Measurements from ENCODE around the gene SCRN1.
"Not testable (repeated sequence)": the region's sequence is repeated elsewhere in the genome, so short reads cannot be mapped to it uniquely, and the experiment has no call there.

Gene SCRN1

DNA sequence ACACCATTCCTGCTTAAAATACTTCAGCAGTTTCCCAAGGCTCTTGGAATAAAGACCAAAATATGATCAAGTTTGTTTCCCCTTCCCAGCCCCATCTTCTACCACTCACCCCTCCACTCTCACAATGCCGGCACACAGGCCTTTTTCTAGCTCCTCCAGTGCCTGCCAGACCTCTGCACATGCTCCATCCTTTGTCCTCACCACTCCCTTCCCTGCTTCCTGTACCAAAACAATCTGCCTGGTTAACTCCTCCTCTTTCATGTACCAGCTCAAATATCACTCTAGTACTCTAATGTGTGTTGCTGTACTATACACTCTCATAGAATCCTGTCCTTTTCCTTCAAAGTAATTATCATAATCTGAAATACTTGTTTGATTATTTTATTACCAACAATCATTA, 19.4 kb downstream of the SCRN1 start:
- H3K9me3 Mint-ChIP-seq: no peaks in the 10 kb centered on the region
- no peak overlapping the region for H3K27ac Mint-ChIP-seq
- DNase-seq (no peak), ATAC-seq (replicated peaks) (no peak)
- H3K27me3 Mint-ChIP-seq: no peaks in the 10 kb centered on the region
- no peak overlapping the region for H3K4me3 Mint-ChIP-seq
- H3K4me1 Mint-ChIP-seq: peaks cover 0 to 8% of the 10 kb centered on the region in 2 donors
- peaks cover 4 to 6% of the 10 kb centered on the region in 2 donors for H3K36me3 Mint-ChIP-seq

DNA sequence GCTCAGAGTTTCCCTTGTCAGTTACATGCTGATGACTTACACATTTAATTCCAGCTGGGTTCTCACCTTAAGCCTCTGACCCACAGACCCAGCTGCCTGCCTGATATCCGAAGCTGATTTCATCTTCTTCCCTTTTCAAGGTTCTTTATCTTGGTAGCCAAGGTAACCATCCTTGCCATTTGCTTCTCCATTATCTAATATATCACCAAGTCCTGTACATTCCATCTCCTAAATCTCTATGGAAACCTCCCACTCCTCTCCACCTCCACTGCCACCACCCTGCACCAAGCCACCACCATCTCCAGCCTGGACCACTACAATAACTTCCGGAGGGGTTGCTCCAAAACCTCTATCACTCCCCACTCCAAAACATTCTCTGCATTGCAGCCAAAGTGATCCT, 19.9 kb downstream of the SCRN1 start:
- H3K27ac Mint-ChIP-seq: no peak overlapping the region
- H3K27me3 Mint-ChIP-seq: no peaks in the 10 kb centered on the region
- H3K36me3 Mint-ChIP-seq: peaks cover 4 to 6% of the 10 kb centered on the region in 2 donors
- no peak for DNase-seq
- no peak for ATAC-seq (replicated peaks)
- H3K4me1 Mint-ChIP-seq: peaks cover 0 to 7% of the 10 kb centered on the region in 2 donors
- no peaks in the 10 kb centered on the region for H3K9me3 Mint-ChIP-seq
- H3K4me3 Mint-ChIP-seq: no peak overlapping the region

DNA sequence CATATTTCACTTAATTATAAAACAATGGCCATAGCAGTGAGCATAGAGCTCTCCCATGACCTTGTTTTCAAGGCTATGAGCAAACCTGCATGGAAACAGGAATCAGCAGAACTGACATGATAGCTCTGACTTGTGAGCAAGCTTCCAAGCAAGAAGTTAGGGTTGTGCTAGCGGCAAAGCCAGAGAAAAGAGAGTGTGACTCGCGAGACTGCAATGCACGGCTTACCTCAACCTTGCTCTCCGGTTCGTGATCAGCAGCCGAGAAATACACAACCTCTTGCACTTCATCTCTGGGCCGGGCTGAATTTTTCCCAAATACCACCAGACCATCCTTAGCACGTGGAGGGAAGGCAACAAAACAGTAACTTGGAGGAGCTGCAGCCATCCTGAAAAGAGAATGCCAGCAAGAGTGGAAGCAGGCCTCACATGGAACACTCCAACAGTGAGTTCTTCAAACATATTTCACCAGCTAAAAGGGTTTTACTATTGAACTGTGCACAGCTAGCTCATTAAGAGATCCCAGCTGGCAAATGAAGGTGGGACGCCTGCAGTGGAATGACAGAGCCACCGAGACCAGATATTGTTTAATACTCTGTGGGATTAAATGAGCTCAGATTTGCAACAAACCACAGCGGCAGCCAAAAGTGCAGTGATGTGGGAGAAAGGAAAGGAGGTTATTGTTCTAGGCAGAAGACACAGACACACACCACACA, 20.8 kb downstream of the SCRN1 start:
- Mint-ChIP-seq H3K27me3 (no peaks in the 10 kb centered on the region), H3K36me3 (peaks cover 4 to 6% of the 10 kb centered on the region in 2 donors), H3K9me3 (no peaks in the 10 kb centered on the region), H3K4me1 (peaks cover 0 to 7% of the 10 kb centered on the region in 2 donors), H3K4me3 (no peak overlapping the region), H3K27ac (no peak overlapping the region)
- ATAC-seq (replicated peaks) (no peak), DNase-seq (no peak)

DNA sequence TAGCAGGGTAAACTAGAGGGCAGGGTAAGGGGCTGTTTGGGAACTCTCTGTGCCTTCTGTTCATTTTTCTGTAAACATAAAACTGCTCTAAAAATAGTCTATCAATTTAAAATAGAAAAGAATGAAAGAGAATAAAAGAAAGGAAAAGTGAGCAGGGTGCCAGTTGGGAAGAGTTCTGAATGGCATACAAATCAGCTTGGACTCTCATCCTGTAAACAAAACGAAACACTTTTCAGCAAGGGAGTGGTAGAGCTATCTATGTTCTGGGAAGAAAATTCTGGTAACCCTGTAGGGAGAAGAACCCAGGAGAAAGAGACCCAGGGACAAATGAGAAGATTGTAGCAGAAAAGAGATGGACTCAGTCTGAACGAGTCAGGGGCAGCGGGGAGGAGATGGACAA, 24.6 kb downstream of the SCRN1 start:
- Mint-ChIP-seq H3K27ac (no peak overlapping the region), H3K4me3 (no peak overlapping the region), H3K9me3 (no peaks in the 10 kb centered on the region), H3K4me1 (peaks cover 0 to 5% of the 10 kb centered on the region in 2 donors), H3K27me3 (no peaks in the 10 kb centered on the region), H3K36me3 (peaks cover 6 to 15% of the 10 kb centered on the region in 2 donors)
- ATAC-seq (replicated peaks): no peak
- no peak for DNase-seq

DNA sequence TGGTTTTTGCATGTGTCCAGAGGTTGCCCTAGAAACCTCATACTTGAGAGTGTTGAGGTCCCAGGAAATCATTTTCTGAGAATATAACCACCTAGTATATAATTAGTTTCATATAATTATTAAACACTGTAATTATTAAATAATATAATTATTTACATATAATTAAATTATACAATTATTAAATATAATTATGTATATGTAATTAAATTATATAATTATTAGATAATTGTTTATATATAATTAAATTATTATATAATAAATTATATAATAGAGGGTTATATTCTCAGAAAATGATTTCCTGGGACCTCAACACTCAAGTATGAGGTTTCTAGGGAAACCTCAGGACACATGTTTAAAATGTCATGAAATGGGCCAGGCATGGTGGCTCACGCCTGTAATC, 27.6 kb downstream of the SCRN1 start:
- no peak for ATAC-seq (replicated peaks)
- peaks cover 3 to 9% of the 10 kb centered on the region in 2 donors for H3K36me3 Mint-ChIP-seq
- H3K9me3 Mint-ChIP-seq: no peaks in the 10 kb centered on the region
- no peaks in the 10 kb centered on the region for H3K27me3 Mint-ChIP-seq
- peaks cover 0 to 5% of the 10 kb centered on the region in 2 donors for H3K4me1 Mint-ChIP-seq
- no peak for DNase-seq
- no peak overlapping the region for H3K27ac Mint-ChIP-seq
- H3K4me3 Mint-ChIP-seq: no peak overlapping the region

DNA sequence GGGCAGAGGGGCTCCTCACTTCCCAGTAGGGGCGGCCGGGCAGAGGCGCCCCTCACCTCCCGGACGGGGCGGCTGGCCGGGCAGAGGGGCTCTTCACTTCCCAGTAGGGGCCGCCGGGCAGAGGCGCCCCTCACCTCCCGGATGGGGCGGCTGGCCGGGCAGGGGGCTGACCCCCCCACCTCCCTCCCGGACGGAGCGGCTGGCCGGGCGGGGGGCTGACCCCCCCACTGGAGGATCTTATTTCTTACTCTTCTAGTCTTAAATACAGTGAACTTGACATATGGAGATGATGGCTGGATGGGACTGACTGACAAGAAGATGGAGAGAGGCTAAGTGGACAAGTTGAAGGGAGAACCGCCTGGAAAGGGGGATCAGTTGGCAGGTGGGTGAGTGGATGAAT, 28.0 kb downstream of the SCRN1 start:
- not testable (repeated sequence) for ATAC-seq (replicated peaks); H3K9me3 Mint-ChIP-seq; H3K27ac Mint-ChIP-seq; H3K27me3 Mint-ChIP-seq; H3K4me3 Mint-ChIP-seq; H3K4me1 Mint-ChIP-seq; H3K36me3 Mint-ChIP-seq; DNase-seq

DNA sequence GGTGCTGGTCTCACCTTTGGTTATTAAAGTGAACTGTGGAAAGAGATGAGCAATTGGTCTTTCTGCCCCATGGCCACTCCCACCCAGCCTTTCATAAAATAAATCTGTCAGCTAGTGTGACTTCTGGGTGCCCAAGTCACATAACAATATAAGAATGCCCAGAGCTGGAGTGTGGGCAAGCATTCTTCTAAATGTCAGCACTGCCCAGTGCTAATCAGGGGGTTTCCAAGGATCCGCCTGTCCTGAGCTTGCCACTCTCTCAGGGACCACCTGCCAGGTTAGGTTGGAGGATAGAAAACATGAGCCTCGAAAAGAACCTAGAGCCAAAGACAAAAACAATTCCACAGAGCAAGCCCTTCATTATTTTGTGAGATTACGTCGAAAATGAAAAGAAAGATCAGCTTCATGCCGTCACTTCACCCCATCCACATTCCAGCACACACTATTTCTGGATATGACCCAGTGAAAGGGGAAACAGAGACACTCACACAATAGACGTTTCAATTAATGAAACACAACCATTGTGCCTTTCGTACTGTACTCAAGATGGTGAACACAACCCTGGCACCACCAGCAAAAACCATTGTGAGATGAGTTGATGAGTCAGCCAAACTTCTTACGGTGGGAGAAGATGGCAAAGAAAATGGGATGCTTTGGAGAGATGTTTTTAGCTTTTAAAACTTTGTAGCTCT, 30.8 kb downstream of the SCRN1 start:
- H3K4me1 Mint-ChIP-seq: peaks cover 10 to 11% of the 10 kb centered on the region in 2 donors
- no peak overlapping the region for H3K4me3 Mint-ChIP-seq
- ATAC-seq (replicated peaks) (no peak), DNase-seq (no peak)
- no peak overlapping the region for H3K27ac Mint-ChIP-seq
- H3K27me3 Mint-ChIP-seq: no peaks in the 10 kb centered on the region
- peaks cover 5 to 13% of the 10 kb centered on the region in 2 donors for H3K36me3 Mint-ChIP-seq
- H3K9me3 Mint-ChIP-seq: no peaks in the 10 kb centered on the region

DNA sequence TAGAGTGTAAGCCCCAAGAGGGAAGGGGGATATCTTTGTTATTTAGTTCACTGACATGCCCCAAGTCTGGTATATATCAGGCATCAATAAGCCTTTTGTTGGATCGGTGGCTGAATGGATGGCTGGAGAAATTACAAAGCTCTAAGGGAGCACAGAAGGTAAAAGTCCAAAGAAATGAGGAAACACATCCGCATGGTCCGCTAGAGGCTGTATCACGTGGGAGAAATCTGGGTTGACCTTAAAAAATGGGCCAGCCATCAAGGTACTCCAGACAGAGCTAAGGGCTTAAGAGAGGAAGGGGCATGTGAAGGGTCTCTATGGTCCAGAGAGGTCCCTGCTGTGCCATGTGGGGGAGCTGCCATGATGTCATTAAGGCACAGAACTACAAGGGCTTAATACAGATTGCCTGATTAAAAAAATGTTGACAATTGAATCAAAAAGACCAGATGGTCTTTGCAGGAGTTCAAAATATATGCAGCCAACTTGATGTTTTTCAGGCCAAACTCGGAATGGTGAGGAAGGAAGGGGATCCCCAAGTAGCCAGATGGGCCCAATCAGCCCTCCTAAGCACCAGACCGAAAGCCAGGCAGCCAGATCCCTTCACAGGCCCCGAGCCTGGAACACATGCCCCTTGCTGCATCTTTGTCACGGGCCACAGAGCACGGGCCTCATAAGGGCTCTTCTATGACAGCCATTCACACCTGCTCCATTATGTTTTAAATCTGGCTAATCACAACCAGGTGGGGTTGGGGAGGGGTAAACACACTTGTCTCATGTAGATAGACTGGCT, 31.9 kb downstream of the SCRN1 start:
- no peak overlapping the region for H3K4me3 Mint-ChIP-seq
- no peak for ATAC-seq (replicated peaks)
- no peaks in the 10 kb centered on the region for H3K9me3 Mint-ChIP-seq
- no peaks in the 10 kb centered on the region for H3K27me3 Mint-ChIP-seq
- H3K27ac Mint-ChIP-seq: peak overlapping the region; percentile 14
- H3K36me3 Mint-ChIP-seq: peaks cover 5 to 14% of the 10 kb centered on the region in 2 donors
- DNase-seq: no peak
- peaks cover 10 to 11% of the 10 kb centered on the region in 2 donors for H3K4me1 Mint-ChIP-seq

DNA sequence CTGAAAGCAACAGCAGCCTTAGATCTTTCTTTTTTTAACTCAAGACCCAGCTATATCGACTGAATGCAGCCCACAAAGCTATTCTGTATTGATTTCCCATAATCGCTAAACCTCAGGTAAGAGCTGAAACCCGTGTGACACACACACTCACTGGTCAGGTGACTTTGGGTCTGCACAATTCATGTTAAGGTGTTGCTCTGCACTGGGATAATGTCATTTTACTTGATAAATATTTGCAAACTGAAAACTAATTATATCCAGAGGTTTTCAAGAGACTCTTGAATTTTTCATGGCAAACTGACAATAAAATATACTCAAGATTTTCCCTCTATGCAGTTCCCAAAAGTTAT, 33.1 kb downstream of the SCRN1 start:
- ATAC-seq (replicated peaks) (no peak), DNase-seq (no peak)
- peaks cover 10 to 19% of the 10 kb centered on the region in 2 donors for H3K36me3 Mint-ChIP-seq
- H3K9me3 Mint-ChIP-seq: no peaks in the 10 kb centered on the region
- H3K4me3 Mint-ChIP-seq: no peak overlapping the region
- peaks cover 10 to 11% of the 10 kb centered on the region in 2 donors for H3K4me1 Mint-ChIP-seq
- no peaks in the 10 kb centered on the region for H3K27me3 Mint-ChIP-seq
- no peak overlapping the region for H3K27ac Mint-ChIP-seq

DNA sequence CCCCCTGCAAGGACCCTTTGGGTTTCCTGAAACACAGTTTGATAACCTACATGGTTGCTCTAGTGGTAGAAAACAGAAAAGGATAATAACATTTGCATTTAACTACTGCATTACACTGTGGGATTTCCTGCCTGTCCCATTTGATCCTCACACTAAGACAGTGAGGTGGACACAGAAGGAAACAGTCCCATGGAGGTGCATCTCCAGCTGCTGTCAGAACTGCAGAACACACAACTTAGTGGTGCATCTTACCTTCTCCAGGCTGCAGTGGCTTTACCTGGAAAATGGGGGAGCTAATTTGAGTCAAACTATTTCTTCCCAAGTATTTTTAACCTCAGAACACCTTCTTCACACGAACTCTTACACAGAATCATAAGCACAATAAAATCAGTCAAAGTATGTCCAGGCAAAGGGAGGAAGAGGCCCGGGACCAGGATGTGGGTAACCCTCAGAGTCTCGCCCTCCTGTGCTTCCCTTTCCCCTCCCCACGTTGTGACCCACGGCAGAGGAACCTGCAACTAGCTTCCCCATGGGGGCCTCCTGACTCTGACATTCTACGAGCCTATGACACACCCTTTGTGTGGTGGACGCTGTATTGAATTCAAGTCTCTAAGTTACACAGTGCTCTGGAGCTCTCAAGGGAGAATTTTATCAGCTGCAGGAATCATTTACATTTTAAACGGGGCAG, 33.7 kb downstream of the SCRN1 start:
- peaks cover 10 to 11% of the 10 kb centered on the region in 2 donors for H3K4me1 Mint-ChIP-seq
- peak; percentile 85 to 92 for ATAC-seq (replicated peaks)
- H3K4me3 Mint-ChIP-seq: peak overlapping the region in 1 of 2 donors; percentile 3

DNA sequence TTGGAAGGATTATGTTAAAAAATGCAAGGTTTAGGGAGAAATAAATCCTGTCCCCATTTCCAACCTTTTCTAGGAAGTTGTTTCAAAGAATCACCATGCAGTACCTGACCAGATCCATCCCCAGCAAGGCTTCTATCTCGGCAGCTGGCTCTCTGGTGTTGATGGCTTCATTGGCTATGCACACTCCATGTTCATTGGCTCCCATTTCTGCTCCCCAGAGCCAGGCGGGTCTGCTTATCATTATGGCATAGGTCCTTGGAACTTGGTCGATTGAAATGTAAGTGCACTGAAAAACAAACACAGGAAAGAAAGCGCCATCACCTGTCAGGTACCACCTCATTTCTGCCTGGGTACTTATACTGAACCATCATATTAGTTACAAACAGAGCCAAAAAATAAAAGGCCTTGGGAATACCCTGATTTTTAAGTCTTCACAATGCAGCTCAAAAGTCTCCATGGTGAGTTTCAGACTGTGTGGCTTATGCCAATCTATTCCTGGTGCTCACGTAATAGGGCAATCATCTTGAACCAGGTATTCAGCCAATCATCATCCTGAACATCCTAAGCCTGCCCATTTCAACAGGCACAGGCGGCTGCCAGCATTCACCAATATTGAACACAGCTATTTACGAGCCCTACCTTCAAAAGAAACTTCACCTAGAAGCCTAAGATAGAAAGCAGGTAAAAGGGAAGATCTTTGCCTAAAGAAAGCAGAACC, 34.4 kb downstream of the SCRN1 start:
- H3K27ac Mint-ChIP-seq: no peak overlapping the region
- peaks cover 18 to 30% of the 10 kb centered on the region in 2 donors for H3K36me3 Mint-ChIP-seq
- no peak for ATAC-seq (replicated peaks)
- no peak overlapping the region for H3K4me3 Mint-ChIP-seq
- H3K9me3 Mint-ChIP-seq: peaks cover 2 to 3% of the 10 kb centered on the region in 2 donors
- no peaks in the 10 kb centered on the region for H3K27me3 Mint-ChIP-seq
- DNase-seq: no peak
- H3K4me1 Mint-ChIP-seq: peaks cover 10 to 11% of the 10 kb centered on the region in 2 donors

More for the DNA sequence above, 33.7 kb downstream of the SCRN1 start:
- Mint-ChIP-seq H3K27ac (no peak overlapping the region), H3K9me3 (peaks cover 1 to 3% of the 10 kb centered on the region in 2 donors), H3K27me3 (no peaks in the 10 kb centered on the region), H3K36me3 (peaks cover 14 to 23% of the 10 kb centered on the region in 2 donors)
- peak; percentile 6 for DNase-seq

DNA sequence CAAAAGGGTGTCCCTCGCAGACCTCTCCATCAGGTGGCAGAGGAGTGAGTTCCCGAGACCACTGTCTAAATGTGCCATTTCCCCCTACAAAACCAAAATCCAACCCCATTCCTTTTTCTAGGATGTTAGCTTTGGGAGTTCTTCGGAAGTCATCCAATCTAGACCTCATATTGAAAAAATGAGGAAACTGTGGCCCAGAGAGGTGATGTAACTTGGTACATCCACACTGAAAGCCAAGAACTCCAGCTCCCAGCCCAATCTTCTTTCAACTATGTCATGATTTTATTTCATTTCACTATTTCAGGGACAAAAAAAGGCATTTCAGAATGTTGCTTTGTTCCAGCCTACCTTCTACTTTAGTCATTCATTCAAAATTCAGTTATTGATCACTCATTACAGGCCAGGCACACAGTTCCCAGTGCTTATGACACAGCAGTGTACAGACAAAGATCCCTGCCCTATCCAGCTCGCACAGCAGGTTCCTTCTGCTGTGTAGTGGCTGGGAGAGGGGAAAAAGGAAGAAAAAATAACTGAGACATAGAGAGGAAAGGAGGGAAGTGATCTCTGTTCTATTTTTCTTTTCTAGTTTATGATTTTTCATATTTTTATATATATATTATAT, 35.8 kb downstream of the SCRN1 start:
- H3K36me3 Mint-ChIP-seq: peaks cover 18 to 34% of the 10 kb centered on the region in 2 donors
- no peak overlapping the region for H3K27ac Mint-ChIP-seq
- H3K9me3 Mint-ChIP-seq: peaks cover 3 to 4% of the 10 kb centered on the region in 2 donors
- no peak overlapping the region for H3K4me3 Mint-ChIP-seq
- ATAC-seq (replicated peaks) (no peak), DNase-seq (no peak)
- H3K4me1 Mint-ChIP-seq: peaks cover 10 to 11% of the 10 kb centered on the region in 2 donors
- H3K27me3 Mint-ChIP-seq: no peaks in the 10 kb centered on the region

DNA sequence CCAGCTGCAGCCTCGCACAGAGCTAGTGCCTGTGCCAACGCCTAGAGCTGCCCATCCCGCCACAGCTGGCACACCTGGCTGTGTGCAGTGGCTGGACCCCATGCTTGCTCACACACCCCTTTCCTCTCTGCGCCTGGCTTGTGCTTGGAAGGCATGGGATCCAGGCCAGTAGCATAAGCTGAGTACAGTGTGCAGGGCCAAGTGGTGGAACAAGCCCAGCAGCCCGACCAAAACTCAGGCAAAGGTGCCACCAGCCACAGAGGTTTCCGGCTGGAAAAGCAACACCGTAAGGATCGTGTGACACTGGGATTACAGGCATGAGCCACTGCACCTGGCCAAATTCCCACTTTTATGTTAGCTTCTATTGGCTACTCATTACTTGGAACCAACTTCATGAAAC, 38.4 kb downstream of the SCRN1 start:
- H3K4me1 Mint-ChIP-seq: peaks cover 4 to 6% of the 10 kb centered on the region in 2 donors
- ATAC-seq (replicated peaks) (no peak), DNase-seq (no peak)
- H3K36me3 Mint-ChIP-seq: peaks cover 21 to 47% of the 10 kb centered on the region in 2 donors
- no peak overlapping the region for H3K27ac Mint-ChIP-seq
- no peak overlapping the region for H3K4me3 Mint-ChIP-seq
- no peaks in the 10 kb centered on the region for H3K27me3 Mint-ChIP-seq
- peaks cover 3 to 4% of the 10 kb centered on the region in 2 donors for H3K9me3 Mint-ChIP-seq

All from stimulated activated naive B cell treated with anti-CD40 and anti-IgM and Interleukin-4, amounts not matched to agents 10 μg/mL and 1 μg/mL and 100 μg/mL, for 72 hours (primary cell).